Smooth muscle cell (in vitro differentiated cells): Measurements from ENCODE around the gene GABRB1. TPM values are rescaled to one million over a fixed set of nuclear protein-coding genes. Genes with fewer than 3 reads are reported as not detected.
A peak's percentile ranks its signal among the peaks of the same experiment; 100 is the strongest.

ENCODE experiments used
- DNase-seq: peaks from one replicate; lab custom pipeline; 2025; ENCODE audit not compliant: unreplicated experiment; lab: John Stamatoyannopoulos, UW
- H2AFZ ChIP-seq: fragments of 200-600 bp; sonication (generic); 2 replicates; pipeline ENCODE4 v1.6.0; 2016; ENCODE audit warnings: antibody characterized with exemption, low read depth, mild to moderate bottlenecking
- H3F3A ChIP-seq: fragments of 200-600 bp; sonication (generic); 2 replicates; pipeline ENCODE4 v1.6.0; 2017; ENCODE audit warnings: antibody characterized with exemption, low read depth
- H3K27ac ChIP-seq: fragments of 200-600 bp; sonication (generic); 2 replicates; pipeline ENCODE4 v1.5.1; 2016; ENCODE audit warnings: low read depth, mild to moderate bottlenecking
- H3K27me3 ChIP-seq: fragments of 200-600 bp; sonication (generic); 2 replicates; pipeline ENCODE4 v1.6.1; 2016; ENCODE audit warnings: low read depth, mild to moderate bottlenecking
- H3K36me3 ChIP-seq: fragments of 200-600 bp; sonication (generic); 2 replicates; pipeline ENCODE4 v1.5.1; 2016; ENCODE audit warnings: low read depth
- H3K4me1 ChIP-seq: fragments of 200-600 bp; sonication (generic); 2 replicates; pipeline ENCODE4 v1.5.1; 2016; ENCODE audit warnings: low read depth
- H3K4me2 ChIP-seq: fragments of 200-600 bp; sonication (generic); 2 replicates; pipeline ENCODE4 v1.6.0; 2016; ENCODE audit warnings: mild to moderate bottlenecking
- H3K4me3 ChIP-seq: fragments of 200-600 bp; sonication (generic); 2 replicates; pipeline ENCODE4 v1.5.1; 2016; ENCODE audit warnings: mild to moderate bottlenecking
- H3K79me2 ChIP-seq: fragments of 200-600 bp; sonication (generic); 2 replicates; pipeline ENCODE4 v1.6.0; 2016; ENCODE audit warnings: low read depth, mild to moderate bottlenecking
- H3K9ac ChIP-seq: fragments of 200-600 bp; sonication (generic); 2 replicates; pipeline ENCODE4 v1.6.0; 2016; ENCODE audit warnings: low read depth
- H3K9me3 ChIP-seq: fragments of 200-600 bp; sonication (generic); replicated peaks from 2 replicates; pipeline ENCODE4 v1.5.1; 2016; ENCODE audit warnings: low read depth
- H4K20me1 ChIP-seq: fragments of 200-600 bp; sonication (generic); 2 replicates; pipeline ENCODE4 v1.6.0; 2016; ENCODE audit warnings: low read depth
- WGBS: methylation state at CpG from one replicate; pipeline ENCODE4 v1.1.7; 2016; ENCODE audit warnings: low lambda C conversion rate; 5-methylcytosine and 5-hydroxymethylcytosine counted together
- polyA plus RNA-seq: library from polyadenylated mRNA; unstranded; fragments of >200 nt; fragmentation: Nextera tagmentation; extraction: Ambion mirVana; gene quantifications from 2 replicates; pipeline ENCODE4 v1.2.1, GENCODE V29; 2016
- total RNA-seq: library from RNA; depleted of rRNA; stranded (reverse); fragments of >200 nt; gene quantifications from 2 replicates; pipeline ENCODE4 v1.2.3, GENCODE V29; 2014
- TF ChIP-seq, protein P1 (sequence below): fragments of 200-600 bp; sonication (generic); IDR thresholded peaks from 2 replicates; pipeline ENCODE4 v1.5.1; 2017; ENCODE audit warnings: borderline replicate concordance, mild to moderate bottlenecking, antibody characterized with exemption; ENCODE audit not compliant: insufficient read depth, poor library complexity, severe bottlenecking

GABRB1 gene
- total and polyA plus RNA-seq, 2 experiments from 2014 or later = 0.22 TPM; not detected in 1

DNA sequence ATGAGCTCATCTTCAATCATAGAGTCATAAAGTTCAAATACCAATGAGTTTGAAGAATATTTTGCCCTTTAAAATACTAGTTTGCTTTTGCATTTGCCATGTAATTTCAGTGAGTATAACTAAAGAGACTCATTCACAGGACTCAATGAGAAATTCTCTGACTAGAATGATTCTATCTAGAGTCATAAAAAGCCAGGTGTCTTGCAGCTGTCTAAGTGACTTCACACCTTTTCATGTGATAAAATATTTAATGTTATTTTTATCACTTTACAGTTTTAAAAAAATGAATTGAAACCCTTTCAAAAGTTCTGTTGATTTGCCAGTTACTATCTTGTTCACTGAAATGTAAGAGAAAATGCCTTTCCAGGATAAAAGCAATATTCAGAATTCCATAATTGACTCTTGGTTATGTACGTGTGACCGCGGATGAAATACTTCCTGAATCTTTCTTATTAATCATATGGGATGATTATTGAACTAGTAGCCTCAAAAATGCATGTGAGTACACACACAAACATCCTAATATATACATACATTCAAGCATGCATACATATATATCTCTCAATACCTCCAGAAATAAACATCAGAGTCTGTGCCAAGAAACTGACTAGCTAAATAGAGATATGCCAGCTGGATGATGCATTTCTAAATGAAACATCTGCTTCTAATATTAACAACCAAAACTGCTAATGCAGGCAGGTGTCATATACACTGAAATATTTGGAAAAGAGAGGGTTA is 87.0 kb downstream of the GABRB1 start:
- no peak overlapping the region for H3K27ac ChIP-seq
- H3K9ac ChIP-seq = no peak overlapping the region
- H4K20me1 ChIP-seq = no peaks in the 10 kb centered on the region
- H3K4me3 ChIP-seq = no peak overlapping the region
- H3F3A ChIP-seq = no peaks in the 10 kb centered on the region
- H3K4me2 ChIP-seq = no peak overlapping the region
- no peaks in the 10 kb centered on the region for H3K27me3 ChIP-seq
- no peak overlapping the region for H2AFZ ChIP-seq
- H3K36me3 ChIP-seq = no peaks in the 10 kb centered on the region
- no peaks in the 10 kb centered on the region for H3K9me3 ChIP-seq
- H3K4me1 ChIP-seq = no peaks in the 10 kb centered on the region
- 96% methylated on average over 3 of the region's 3 CpGs for WGBS
- no peaks in the 10 kb centered on the region for H3K79me2 ChIP-seq
- DNase-seq = no peak
- TF ChIP-seq, protein P1, sequence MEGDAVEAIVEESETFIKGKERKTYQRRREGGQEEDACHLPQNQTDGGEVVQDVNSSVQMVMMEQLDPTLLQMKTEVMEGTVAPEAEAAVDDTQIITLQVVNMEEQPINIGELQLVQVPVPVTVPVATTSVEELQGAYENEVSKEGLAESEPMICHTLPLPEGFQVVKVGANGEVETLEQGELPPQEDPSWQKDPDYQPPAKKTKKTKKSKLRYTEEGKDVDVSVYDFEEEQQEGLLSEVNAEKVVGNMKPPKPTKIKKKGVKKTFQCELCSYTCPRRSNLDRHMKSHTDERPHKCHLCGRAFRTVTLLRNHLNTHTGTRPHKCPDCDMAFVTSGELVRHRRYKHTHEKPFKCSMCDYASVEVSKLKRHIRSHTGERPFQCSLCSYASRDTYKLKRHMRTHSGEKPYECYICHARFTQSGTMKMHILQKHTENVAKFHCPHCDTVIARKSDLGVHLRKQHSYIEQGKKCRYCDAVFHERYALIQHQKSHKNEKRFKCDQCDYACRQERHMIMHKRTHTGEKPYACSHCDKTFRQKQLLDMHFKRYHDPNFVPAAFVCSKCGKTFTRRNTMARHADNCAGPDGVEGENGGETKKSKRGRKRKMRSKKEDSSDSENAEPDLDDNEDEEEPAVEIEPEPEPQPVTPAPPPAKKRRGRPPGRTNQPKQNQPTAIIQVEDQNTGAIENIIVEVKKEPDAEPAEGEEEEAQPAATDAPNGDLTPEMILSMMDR = no peak

DNA sequence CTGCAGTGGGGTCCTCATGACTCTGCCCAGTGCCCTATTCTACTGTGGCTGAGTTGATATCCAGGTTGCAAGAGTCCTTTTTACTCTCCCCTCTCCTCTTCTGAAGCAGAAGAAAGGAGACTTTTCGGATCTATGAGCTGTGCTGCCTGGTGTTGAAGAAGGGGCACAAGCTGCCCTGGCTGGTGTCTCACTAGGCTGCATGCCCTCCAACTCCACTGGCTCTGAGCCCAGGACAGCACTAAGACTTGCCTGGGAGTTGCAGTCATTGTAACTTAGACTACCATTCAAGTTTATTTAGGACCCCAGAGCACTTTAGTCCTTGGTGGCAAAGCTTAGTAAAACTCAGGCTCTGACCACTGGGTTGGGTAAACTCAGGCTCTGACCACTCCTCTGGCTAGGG is 89.4 kb downstream of the GABRB1 start:
- 89% methylated on average over 1 of the region's 1 CpG for WGBS
- Histone ChIP-seq H3K4me1 (no peaks in the 10 kb centered on the region), H3K4me3 (no peak overlapping the region), H3K27me3 (no peaks in the 10 kb centered on the region), H3K4me2 (no peak overlapping the region), H3K36me3 (no peaks in the 10 kb centered on the region), H3K9me3 (no peaks in the 10 kb centered on the region), H3K9ac (no peak overlapping the region), H2AFZ (no peak overlapping the region), H3F3A (no peaks in the 10 kb centered on the region), H3K79me2 (no peaks in the 10 kb centered on the region), H4K20me1 (no peaks in the 10 kb centered on the region), H3K27ac (no peak overlapping the region)
- no peak for DNase-seq
- TF ChIP-seq, protein P1 = no peak

DNA sequence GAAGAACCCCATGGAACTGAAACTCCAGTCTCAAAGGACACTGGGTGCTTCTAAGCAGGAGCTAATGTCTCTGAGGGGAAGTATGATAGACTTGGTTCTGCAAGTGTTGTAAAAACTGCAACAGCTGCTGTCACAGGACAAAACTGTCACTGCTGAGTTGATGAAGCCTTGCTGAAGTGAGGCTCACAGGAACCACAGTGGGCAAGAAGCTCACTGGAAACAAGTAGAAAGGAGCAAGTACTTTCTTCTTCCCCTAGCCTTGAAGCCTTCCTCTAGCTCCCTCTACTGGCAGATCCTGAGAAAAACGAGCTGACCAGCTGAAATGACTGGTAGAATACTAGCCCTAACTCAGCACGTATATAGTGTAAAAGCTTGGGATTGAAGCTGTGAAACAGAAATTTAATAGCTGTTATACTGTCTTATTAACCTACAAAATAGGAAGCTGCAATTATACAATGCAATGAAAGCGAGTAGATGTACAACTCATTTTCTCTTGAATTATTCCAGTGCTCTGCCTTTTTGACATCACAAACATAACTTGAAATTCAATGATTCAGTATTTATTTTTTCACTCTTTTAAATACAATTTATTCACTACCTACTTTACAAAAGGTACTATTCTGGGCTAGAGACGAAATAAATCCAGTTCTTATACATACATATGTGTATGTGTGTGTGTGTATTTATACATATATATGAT is 91.4 kb downstream of the GABRB1 start:
- DNase-seq = peak; percentile 1
- WGBS = 3% methylated on average over 4 of the region's 4 CpGs
- Histone ChIP-seq H4K20me1 (no peaks in the 10 kb centered on the region), H3K27me3 (no peaks in the 10 kb centered on the region), H3K27ac (no peak overlapping the region), H3K79me2 (no peaks in the 10 kb centered on the region), H3K9ac (no peak overlapping the region), H3K4me1 (no peaks in the 10 kb centered on the region), H3K36me3 (no peaks in the 10 kb centered on the region), H3K9me3 (no peaks in the 10 kb centered on the region), H2AFZ (peak overlapping the region; percentile 98), H3F3A (no peaks in the 10 kb centered on the region), H3K4me3 (no peak overlapping the region), H3K4me2 (peak overlapping the region; percentile 78)
- TF ChIP-seq, protein P1 = peak; percentile 88
